OCI-LY3 (cell line): ENCODE results near the gene TNS1.

Source experiments
- H2AFZ ChIP-seq: fragments of 200-600, 300-600 bp; shearing (Covaris generic); 2 replicates; pipeline ENCODE4 v1.6.0; 2014; ENCODE audit warnings: antibody characterized with exemption, low read depth, low read length
- H3K27ac ChIP-seq: fragments of 200-600, 300-600 bp; sonication (generic); 2 replicates; pipeline ENCODE4 v1.5.1; 2014; ENCODE audit warnings: mild to moderate bottlenecking, low read length, moderate library complexity, mixed read lengths
- H3K27me3 ChIP-seq: fragments of 200-600, 300-600 bp; sonication (generic); 2 replicates; pipeline ENCODE4 v1.6.1; 2014; ENCODE audit warnings: low read depth, low read length, mixed read lengths
- H3K36me3 ChIP-seq: fragments of 200-600, 300-600 bp; sonication (generic); replicated peaks from 2 replicates; pipeline ENCODE3; 2014; ENCODE audit warnings: low read depth, low read length, mixed read lengths
- H3K4me1 ChIP-seq: fragments of 300-600, 200-600 bp; sonication (generic); 2 replicates; pipeline ENCODE4 v1.6.1; 2014; ENCODE audit warnings: low read length, mixed read lengths
- H3K4me2 ChIP-seq: fragments of 200-600, 300-600 bp; sonication (generic); 2 replicates; pipeline ENCODE4 v1.6.1; 2014; ENCODE audit warnings: low read length, mixed read lengths
- H3K4me3 ChIP-seq: fragments of 300-600, 200-600 bp; sonication (generic); 2 replicates; pipeline ENCODE4 v1.5.1; 2014; ENCODE audit warnings: antibody characterized with exemption, mild to moderate bottlenecking, low read length, moderate library complexity
- H3K79me2 ChIP-seq: fragments of 300-600, 200-600 bp; shearing (Covaris generic); 2 replicates; pipeline ENCODE4 v1.6.1; 2014; ENCODE audit warnings: mild to moderate bottlenecking, low read length, mixed read lengths
- H3K9ac ChIP-seq: fragments of 300-600, 200-600 bp; shearing (Covaris generic); 2 replicates; pipeline ENCODE4 v1.6.0; 2014; ENCODE audit warnings: mild to moderate bottlenecking, low read length, moderate library complexity
- H3K9me3 ChIP-seq: fragments of 200-600, 300-600 bp; shearing (Covaris generic); 2 replicates; pipeline ENCODE4 v1.6.1; 2014; ENCODE audit warnings: low read length, mixed read lengths; ENCODE audit not compliant: insufficient read depth
- H4K20me1 ChIP-seq: fragments of 200-600, 300-600 bp; sonication (generic); 2 replicates; pipeline ENCODE4 v1.6.1; 2016; ENCODE audit warnings: low read length, mixed read lengths; ENCODE audit not compliant: insufficient read depth
- EZH2phosphoT487 ChIP-seq: fragments of 200-600 bp; shearing (Covaris generic); IDR thresholded peaks from 2 replicates; pipeline ENCODE4 v1.6.1; 2018; ENCODE audit warnings: antibody characterized with exemption, mixed run types, low read depth
- TF ChIP-seq, protein P1 (sequence below): fragments of 200-600, 300-600 bp; sonication (generic); IDR thresholded peaks from 2 replicates; pipeline ENCODE4 v1.5.1; 2014; ENCODE audit warnings: antibody characterized with exemption, low read length, low read depth

The TNS1 gene

DNA sequence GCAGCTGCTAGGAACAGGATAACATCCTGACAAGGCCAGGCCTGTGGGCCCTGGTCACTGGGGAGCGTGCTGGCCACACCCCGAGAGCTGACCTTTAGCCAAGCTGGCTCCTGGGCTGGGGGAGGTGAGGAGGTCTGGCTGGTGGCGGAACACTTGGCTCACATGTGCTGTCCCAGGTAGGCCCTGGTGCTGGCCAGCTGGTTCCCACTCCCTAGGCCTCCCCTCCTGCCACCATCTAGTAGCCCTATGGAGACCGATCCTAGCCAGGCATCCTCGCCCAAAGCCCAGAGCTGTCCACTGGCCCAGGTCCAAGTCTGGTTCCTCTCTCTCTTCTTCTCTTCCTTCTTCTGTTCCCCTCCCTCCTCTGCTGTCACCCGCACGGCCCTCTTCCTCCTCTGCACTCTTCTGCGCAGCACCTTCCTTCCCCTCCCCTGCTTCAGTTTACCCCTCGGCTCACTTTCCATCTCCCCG lies 52.4 kb downstream of the TNS1 start:
- no peak overlapping the region for H3K4me3 ChIP-seq
- no peaks in the 10 kb centered on the region for H3K4me1 ChIP-seq
- no peak overlapping the region for H3K4me2 ChIP-seq
- no peaks in the 10 kb centered on the region for H4K20me1 ChIP-seq
- H3K27me3 ChIP-seq: peaks cover 7% of the 10 kb centered on the region; the same call in 1 of the 2 replicates
- H3K9ac ChIP-seq: no peak overlapping the region
- no peak overlapping the region for H3K27ac ChIP-seq
- no peaks in the 10 kb centered on the region for H3K9me3 ChIP-seq
- H2AFZ ChIP-seq: no peak overlapping the region
- TF ChIP-seq, protein P1, sequence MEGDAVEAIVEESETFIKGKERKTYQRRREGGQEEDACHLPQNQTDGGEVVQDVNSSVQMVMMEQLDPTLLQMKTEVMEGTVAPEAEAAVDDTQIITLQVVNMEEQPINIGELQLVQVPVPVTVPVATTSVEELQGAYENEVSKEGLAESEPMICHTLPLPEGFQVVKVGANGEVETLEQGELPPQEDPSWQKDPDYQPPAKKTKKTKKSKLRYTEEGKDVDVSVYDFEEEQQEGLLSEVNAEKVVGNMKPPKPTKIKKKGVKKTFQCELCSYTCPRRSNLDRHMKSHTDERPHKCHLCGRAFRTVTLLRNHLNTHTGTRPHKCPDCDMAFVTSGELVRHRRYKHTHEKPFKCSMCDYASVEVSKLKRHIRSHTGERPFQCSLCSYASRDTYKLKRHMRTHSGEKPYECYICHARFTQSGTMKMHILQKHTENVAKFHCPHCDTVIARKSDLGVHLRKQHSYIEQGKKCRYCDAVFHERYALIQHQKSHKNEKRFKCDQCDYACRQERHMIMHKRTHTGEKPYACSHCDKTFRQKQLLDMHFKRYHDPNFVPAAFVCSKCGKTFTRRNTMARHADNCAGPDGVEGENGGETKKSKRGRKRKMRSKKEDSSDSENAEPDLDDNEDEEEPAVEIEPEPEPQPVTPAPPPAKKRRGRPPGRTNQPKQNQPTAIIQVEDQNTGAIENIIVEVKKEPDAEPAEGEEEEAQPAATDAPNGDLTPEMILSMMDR: no peak
- H3K79me2 ChIP-seq: no peaks in the 10 kb centered on the region
- no peaks in the 10 kb centered on the region for H3K36me3 ChIP-seq

GRCh38 chr2:217949447-217949846 lies 53.3 kb downstream of the TNS1 start:
- Histone ChIP-seq H4K20me1 (no peaks in the 10 kb centered on the region), H3K4me1 (peaks cover 2% of the 10 kb centered on the region), H3K36me3 (no peaks in the 10 kb centered on the region), H2AFZ (no peak overlapping the region), H3K27me3 (peaks cover 7% of the 10 kb centered on the region; the same call in 1 of the 2 replicates), H3K27ac (no peak overlapping the region), H3K9ac (no peak overlapping the region), H3K4me2 (no peak overlapping the region), H3K4me3 (no peak overlapping the region), H3K9me3 (no peaks in the 10 kb centered on the region), H3K79me2 (no peaks in the 10 kb centered on the region)
- TF ChIP-seq, protein P1: no peak
- no peak for TF ChIP-seq EZH2phosphoT487

DNA sequence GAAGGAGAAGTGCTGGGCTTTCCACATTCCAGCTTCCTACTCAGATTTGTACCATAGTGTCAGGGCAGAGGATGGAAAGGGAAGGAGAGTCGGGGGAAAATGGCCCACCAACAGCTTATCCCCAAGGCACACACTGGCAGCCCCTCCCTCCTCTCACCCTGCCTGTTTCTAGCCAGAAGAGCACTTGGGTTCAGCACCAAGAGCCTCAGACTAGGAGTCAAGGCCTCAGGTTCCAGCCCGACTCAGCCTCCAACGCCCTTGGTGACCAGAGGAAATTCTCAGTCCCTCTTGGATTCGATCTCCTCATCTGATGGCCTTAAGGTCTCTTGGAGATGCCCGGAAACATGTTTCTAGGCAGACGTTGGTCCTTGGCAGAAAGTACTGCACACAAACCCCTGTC lies 53.9 kb downstream of the TNS1 start:
- Histone ChIP-seq H3K4me3 (no peak overlapping the region), H4K20me1 (no peaks in the 10 kb centered on the region), H3K79me2 (no peaks in the 10 kb centered on the region), H3K9me3 (no peaks in the 10 kb centered on the region), H2AFZ (no peak overlapping the region), H3K9ac (no peak overlapping the region), H3K27me3 (peaks cover 7% of the 10 kb centered on the region; the same call in 1 of the 2 replicates), H3K27ac (no peak overlapping the region), H3K4me2 (no peak overlapping the region), H3K36me3 (no peaks in the 10 kb centered on the region), H3K4me1 (peaks cover 6% of the 10 kb centered on the region)
- TF ChIP-seq EZH2phosphoT487: no peak
- TF ChIP-seq, protein P1: no peak

GRCh38 chr2:217948351-217948791 lies 54.4 kb downstream of the TNS1 start:
- Histone ChIP-seq H3K4me3 (no peak overlapping the region), H3K4me2 (no peak overlapping the region), H3K27ac (no peak overlapping the region), H3K4me1 (peaks cover 11% of the 10 kb centered on the region), H3K79me2 (no peaks in the 10 kb centered on the region), H3K9ac (no peak overlapping the region), H3K27me3 (peaks cover 7% of the 10 kb centered on the region; the same call in 1 of the 2 replicates), H4K20me1 (no peaks in the 10 kb centered on the region), H2AFZ (no peak overlapping the region), H3K9me3 (no peaks in the 10 kb centered on the region), H3K36me3 (no peaks in the 10 kb centered on the region)
- no peak for TF ChIP-seq EZH2phosphoT487
- TF ChIP-seq, protein P1: no peak
